ENCODE data around the gene FHL1.

The FHL1 gene

GRCh38 chrX:136190038-136190713, 42.8 kb downstream of the FHL1 start:
- DNase-seq: no peak

- DNase-seq: no peak
These were observed 43.8 kb downstream of the FHL1 start for GRCh38 chrX:136191171-136191570.

- DNase-seq: no peak
These were observed 44.8 kb downstream of the FHL1 start for GRCh38 chrX:136192135-136192534.

- DNase-seq: no peak
These were observed 45.6 kb downstream of the FHL1 start for GRCh38 chrX:136192839-136193414.

GRCh38 chrX:136193771-136194170, 46.4 kb downstream of the FHL1 start:
- DNase-seq: no peak

- DNase-seq: no peak
These were observed 47.2 kb downstream of the FHL1 start for GRCh38 chrX:136194536-136194935.

GRCh38 chrX:136195247-136195646, 47.9 kb downstream of the FHL1 start:
- DNase-seq: no peak

- no peak for DNase-seq
These were observed 49.4 kb downstream of the FHL1 start for GRCh38 chrX:136196691-136197155.

- no peak for DNase-seq
These were observed 50.7 kb downstream of the FHL1 start for GRCh38 chrX:136198010-136198409.

GRCh38 chrX:136198678-136199243, 51.4 kb downstream of the FHL1 start:
- no peak for DNase-seq

GRCh38 chrX:136199365-136199764, 52.0 kb downstream of the FHL1 start:
- no peak for DNase-seq

GRCh38 chrX:136200466-136200865, 53.1 kb downstream of the FHL1 start:
- DNase-seq: peak in 1 of 2 experiments; percentile 8

- DNase-seq: no peak
These were observed 54.3 kb downstream of the FHL1 start for GRCh38 chrX:136201601-136202000.

GRCh38 chrX:136202889-136203288, 55.6 kb downstream of the FHL1 start:
- no peak for DNase-seq

- no peak for DNase-seq
These were observed 56.1 kb downstream of the FHL1 start for GRCh38 chrX:136203438-136203837.

GRCh38 chrX:136203951-136204350, 56.6 kb downstream of the FHL1 start:
- no peak for DNase-seq

- no peak for DNase-seq
These were observed 57.2 kb downstream of the FHL1 start for GRCh38 chrX:136204571-136204970.

GRCh38 chrX:136205882-136206380, 58.6 kb downstream of the FHL1 start:
- no peak for DNase-seq

- no peak for DNase-seq
These were observed 59.6 kb downstream of the FHL1 start for GRCh38 chrX:136206916-136207315.

GRCh38 chrX:136207546-136207945, 60.2 kb downstream of the FHL1 start:
- no peak for DNase-seq

GRCh38 chrX:136209016-136209738, 61.8 kb downstream of the FHL1 start:
- DNase-seq: no peak

GRCh38 chrX:136209751-136210150, 62.4 kb downstream of the FHL1 start:
- DNase-seq: no peak

GRCh38 chrX:136210243-136210642, 62.9 kb downstream of the FHL1 start:
- DNase-seq: peak; percentile 2 to 13

- no peak for DNase-seq
These were observed 63.5 kb downstream of the FHL1 start for GRCh38 chrX:136210806-136211205.

Measured in AML-193 (cell line).